ENCODE results near the gene DNM2.
"Not testable (repeated sequence)": the region's sequence is repeated elsewhere in the genome, so short reads cannot be mapped to it uniquely, and the experiment has no call there.

Gene DNM2

DNA sequence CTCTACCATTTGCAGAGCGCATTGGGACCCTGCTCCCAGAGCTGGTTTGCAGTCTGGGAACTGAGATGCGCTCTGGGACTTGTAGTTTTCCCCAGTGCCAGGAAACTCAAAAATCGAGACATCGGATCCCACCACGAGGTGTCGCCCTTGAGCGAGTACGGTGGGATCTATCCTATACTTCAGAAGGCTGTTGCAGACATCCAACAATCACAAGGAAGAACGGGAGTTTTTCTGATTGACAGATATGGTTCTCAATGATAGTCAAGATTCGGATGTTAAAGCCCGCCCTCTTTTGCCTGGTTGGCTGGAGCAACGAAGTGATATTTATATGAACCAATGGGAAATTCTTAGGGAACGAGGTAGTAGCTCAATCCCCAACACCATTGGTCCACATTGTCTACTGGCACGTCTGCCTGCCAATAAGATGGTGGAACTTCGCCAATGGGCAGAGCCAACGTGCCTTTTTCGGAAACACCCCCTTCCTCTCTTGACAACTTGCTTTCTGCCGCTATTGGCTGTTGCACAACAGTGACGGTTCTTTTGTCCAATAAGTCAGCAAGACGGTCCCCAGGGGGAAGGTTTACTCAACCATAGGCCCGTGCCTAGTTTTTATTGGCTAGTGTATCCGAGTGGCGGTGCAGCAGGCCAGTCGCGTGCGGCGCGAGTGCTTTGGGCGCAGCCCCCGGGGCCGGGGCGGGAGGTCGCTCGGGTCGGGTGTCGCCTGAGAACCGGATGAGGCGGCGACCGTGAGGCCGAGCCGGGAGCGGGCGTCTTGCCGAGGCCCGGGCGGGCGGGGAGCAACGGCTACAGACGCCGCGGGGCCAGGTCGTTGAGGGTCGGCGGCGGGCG, at the start of gene DNM2:
Gene DNM2, plus strand, starts transcription at position 724 of the 849 bp plus-strand sequence. CDS start 164 bp downstream, outside the sequence.
- in situ Hi-C loops (cut with MboI; ENCODE audit: low sequenced_read_pairs): loop anchor here (10.0 kb wide), 1 partner anchor 137 kb away; no protein-coding TSS in a partner anchor

DNA sequence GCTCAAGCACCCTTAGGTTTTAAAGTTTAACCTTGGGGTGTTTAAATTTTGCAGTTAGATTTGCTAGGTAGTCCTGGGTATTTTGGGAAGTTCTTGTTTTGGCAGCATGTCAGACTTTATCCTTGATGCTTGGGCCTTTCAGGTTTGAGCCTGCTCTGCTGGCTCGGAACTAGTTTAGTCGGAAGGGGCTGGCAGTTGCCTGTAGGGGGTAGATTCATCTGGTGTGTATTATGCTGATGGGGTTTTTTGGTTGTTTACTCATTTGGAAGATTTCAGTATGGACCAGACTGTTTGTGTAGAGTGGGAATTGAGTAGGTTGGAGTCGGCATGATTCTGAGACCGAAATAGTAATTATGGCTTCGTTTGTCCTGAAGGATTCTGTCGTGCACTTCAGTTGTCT, 48.6 kb upstream of the DNM2 start:
- in situ Hi-C loops (cut with MboI; ENCODE audit: low sequenced_read_pairs): no loop called here

DNA sequence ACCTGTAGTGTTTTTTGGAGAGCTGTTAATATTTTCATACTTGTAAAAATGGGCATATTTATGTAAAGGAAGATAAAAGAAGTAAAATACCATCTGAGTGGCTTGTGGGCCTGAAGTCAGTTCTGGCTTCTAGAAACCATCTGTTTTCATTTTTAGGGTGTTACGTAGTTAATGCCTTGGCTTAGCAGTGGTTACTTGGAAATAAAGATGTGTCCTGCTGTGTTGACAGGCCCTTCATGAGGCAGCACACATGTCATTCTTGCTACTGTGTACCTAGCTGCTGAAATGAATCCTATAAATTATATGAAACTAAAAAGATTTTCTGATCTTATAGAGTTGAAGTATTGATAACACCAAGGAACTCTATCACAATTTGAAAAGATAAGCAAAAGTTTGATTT, 47.7 kb upstream of the DNM2 start:
- in situ Hi-C loops (cut with MboI; ENCODE audit: low sequenced_read_pairs): no loop called here

DNA sequence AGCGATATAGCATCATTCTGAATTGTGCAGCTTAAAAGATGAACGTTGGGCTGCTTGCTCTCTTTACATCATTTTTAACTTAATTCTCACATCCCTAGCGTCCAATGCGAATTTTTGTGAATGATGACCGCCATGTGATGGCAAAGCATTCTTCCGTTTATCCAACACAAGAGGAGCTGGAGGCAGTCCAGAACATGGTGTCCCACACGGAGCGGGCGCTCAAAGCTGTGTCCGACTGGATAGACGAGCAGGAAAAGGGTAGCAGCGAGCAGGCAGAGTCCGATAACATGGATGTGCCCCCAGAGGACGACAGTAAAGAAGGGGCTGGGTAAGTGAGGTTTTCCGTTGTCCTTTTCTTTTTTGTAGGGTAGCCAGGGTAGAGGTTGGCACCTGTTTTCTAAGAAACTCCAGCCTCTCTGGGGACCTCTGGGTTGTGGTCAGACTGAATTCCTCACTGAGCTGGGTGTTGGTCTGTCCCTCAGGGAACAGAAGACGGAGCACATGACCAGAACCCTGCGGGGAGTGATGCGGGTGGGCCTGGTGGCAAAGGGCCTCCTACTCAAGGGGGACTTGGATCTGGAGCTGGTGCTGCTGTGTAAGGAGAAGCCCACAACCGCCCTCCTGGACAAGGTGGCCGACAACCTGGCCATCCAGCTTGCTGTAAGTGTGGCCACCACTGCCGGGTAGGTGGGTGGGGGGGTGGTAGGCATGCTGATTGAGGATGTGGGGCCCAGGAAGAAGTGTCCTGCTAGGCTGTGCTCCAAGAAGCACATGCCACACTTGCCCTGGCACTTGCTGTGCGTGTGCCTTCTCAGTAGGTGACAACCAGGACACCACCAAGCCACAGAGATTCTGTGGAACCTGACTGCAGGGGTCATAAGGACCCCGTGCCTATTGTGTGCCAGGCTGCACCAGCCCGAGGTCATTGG, 46.7 kb upstream of the DNM2 start:
- in situ Hi-C loops (cut with MboI; ENCODE audit: low sequenced_read_pairs): no loop called here

DNA sequence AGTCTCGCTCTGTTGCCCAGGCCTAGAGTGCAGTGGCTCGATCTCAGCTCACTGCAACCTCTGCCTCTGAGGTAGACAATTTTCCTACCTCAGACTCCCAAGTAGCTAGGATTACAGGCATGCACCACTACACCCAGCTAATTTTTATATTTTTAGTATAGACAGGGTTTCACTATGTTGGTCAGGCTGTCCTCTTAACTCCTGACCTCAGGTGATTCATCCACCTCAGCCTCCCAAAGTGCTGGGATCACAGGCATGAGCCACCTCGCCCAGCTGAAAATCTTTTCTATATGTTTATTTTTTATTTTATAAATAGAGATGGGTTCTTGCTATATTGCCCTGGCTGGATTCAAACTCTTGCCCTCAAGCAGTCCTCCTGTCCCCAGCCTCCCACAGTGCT, 46.0 kb upstream of the DNM2 start:
- in situ Hi-C loops (cut with MboI; ENCODE audit: low sequenced_read_pairs): not testable (repeated sequence)

DNA sequence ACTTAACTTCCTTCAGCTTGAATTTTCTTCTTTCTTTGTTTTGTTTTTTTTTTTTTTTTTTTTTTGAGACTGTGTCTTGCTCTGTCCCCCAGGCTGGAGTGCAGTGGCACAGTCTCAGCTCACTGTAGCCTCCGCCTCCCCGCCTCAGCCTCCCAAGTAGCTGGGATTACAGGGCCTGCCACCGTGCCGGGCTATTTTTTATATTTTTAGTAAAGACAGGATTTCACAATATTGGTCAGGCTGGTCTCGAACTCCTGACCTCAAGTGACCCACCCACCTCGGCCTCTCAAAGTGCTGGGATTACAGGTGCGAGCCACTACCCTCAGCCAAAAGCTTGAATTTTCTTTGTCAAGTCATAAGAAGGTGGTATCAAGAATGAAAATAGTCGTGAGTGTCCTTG, 42.7 kb upstream of the DNM2 start:
- in situ Hi-C loops (cut with MboI; ENCODE audit: low sequenced_read_pairs): not testable (repeated sequence)

DNA sequence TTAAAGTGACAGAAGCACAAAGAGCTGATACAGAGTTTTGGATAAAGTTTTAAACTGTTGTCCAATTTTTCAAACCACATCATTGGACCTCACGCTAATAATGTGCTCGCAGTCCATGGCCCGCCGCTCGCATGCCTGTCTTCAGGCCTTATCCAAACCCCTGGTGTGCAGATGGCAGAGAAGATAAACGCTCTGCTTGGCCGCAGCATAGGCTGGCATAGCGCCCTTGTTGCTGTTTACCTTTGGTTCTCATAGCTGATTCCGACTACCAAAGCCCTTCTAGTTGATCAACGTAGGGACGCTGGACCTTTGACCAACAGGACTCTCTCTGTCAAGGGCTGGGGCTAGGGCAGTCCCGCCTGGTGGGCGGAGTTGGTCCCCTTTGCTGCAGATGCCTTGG, 40.1 kb upstream of the DNM2 start:
- in situ Hi-C loops (cut with MboI; ENCODE audit: low sequenced_read_pairs): no loop called here

DNA sequence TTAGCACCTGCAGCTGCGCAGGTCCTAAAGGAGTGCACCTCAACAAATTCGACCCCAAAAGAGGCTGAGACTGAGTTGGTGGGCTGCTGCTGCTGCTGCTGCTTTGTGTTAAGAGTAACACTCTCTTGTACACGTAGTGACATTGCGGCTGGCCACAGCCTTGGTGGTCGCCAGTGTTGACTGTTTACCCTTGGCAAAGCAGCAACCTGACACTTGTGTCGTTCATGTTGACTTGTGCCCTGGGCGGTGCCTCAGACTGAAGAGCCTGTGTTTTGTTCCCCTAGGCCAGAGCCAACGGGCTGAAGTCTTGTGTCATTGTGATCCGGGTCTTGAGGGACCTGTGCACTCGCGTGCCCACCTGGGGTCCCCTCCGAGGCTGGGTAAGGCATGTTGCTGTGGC, 39.1 kb upstream of the DNM2 start:
- in situ Hi-C loops (cut with MboI; ENCODE audit: low sequenced_read_pairs): no loop called here

DNA sequence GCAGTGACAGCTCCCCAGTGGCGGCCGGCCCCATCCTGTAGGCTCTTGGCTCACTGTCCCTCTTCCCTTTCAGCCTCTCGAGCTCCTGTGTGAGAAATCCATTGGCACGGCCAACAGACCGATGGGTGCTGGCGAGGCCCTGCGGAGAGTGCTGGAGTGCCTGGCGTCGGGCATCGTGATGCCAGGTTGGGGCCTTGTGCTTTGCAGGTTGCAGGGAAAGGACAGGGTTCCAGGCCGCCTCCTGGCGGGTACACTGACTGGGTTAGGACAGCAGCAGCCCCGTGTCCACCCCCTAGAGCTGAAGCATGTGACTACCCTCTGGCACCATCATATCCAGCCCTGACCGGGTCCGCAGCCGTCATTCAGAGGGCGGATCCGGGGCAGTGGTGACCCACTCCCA, 38.1 kb upstream of the DNM2 start:
- in situ Hi-C loops (cut with MboI; ENCODE audit: low sequenced_read_pairs): no loop called here

DNA sequence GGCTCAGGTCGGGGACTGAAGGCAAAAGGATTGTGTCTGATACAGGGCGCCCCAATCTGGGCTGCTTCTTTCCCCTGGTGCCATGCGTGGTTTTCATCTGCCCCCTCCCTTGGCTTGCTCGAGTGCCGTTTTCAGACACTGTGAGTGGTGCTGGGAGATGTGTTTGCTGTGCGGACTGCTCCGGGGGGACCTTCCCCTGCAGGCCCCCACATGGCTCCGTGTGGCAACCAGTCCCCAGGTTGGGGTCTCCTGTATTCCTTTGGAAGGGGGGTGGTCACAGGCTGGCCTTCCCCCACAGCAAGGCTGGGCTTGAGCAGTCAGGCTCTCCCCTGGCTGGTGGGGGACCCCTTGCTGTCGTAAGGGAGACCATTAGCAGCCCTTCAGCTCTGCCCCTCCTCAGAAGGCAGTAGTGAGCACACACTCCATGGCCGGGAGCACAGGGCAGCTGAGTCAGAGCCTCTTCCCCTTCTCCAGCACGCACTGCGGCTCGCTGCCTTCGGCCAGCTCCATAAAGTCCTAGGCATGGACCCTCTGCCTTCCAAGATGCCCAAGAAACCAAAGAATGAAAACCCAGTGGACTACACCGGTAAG, 37.2 kb upstream of the DNM2 start:
- in situ Hi-C loops (cut with MboI; ENCODE audit: low sequenced_read_pairs): no loop called here

DNA sequence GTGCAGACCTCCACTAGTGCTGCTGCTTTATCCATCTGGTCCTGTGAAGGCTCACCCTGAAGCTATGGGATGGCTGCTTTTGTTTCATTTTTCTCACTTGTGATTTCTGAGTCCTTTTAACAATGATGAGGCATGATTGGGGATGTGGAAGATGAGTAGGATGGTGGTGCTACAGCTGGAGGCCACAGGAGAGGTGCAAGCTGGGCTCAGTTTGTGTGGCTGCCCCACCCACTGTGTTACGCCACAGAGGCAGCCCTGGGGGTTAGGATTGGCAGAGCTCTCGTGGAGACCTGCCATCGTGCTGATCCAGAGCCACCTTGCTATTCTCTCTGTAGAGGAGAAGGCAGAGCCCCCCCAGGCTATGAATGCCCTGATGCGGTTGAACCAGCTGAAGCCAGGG, 36.2 kb upstream of the DNM2 start:
- in situ Hi-C loops (cut with MboI; ENCODE audit: low sequenced_read_pairs): no loop called here

DNA sequence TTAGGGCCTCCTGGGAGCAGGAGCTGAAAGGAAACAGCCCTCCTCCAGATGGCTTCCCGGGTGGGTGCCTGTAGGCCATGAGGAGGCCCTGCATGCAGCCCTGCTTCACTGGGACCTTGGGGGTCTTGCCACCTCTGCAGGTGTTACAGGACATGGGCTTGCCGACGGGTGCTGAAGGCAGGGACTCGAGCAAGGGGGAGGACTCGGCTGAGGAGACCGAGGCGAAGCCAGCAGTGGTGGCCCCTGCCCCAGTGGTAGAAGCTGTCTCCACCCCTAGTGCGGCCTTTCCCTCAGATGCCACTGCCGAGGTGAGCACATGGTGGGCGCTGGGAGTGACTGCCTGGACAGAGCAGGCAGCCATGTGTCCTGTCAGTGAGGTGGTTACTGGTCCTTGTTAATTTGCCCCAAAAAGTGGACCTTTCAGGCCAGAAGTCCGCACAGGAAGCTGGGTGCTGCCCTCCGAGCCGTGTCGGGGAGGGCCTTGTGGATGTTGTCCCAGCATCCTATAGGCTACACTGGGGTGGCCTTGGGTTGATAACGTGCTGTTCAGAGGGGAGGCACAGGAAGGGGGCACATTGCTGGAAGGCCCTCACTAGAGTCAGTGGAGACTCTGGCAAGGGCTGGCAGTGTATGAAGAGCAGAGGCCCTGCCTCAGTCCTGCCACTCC, 35.3 kb upstream of the DNM2 start:
- in situ Hi-C loops (cut with MboI; ENCODE audit: low sequenced_read_pairs): no loop called here

DNA sequence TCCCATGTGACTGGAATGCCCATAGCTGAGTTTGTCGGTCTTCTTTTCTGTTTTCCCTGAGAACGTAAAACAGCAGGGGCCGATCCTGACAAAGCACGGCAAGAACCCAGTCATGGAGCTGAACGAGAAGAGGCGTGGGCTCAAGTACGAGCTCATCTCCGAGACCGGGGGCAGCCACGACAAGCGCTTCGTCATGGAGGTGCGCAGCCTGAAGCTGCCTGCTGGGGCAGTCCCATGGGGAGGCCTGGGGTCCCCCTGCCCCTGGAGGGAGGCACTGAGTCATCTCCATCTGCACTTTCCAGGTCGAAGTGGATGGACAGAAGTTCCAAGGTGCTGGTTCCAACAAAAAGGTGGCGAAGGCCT, 34.8 kb upstream of the DNM2 start:
- in situ Hi-C loops (cut with MboI; ENCODE audit: low sequenced_read_pairs): no loop called here

DNA sequence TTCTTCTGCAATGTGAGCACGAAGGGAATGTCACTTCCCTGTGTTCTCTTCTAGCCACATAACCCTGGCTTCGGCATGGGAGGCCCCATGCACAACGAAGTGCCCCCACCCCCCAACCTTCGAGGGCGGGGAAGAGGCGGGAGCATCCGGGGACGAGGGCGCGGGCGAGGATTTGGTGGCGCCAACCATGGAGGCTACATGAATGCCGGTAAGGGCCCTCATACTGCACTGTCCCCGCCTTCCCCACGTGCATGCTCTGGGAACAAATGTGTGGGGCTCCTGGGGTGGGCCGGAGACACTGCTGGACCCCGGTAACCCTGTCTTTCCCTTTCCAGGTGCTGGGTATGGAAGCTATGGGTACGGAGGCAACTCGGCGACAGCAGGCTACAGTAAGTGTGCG, 34.3 kb upstream of the DNM2 start:
- in situ Hi-C loops (cut with MboI; ENCODE audit: low sequenced_read_pairs): no loop called here

DNA sequence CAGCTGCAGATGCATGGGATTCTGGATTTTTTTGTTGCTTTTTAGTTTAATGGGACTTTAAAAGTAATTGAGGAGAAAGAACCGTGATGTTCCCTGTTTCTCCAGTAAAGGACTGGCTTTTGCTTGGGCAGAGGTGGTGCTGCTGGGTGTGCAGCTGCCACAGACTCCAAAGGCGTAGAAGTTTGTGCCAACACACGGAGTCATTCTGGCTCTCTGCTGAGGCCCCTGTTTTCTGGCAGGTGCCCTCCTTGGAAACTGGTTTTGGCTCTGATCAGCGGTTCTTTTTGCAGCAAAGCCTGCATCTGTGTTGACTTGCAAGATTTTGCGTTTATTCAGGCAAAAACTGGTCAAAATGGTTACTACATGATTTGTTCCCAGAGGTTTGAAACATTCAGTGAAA, 32.7 kb upstream of the DNM2 start:
- in situ Hi-C loops (cut with MboI; ENCODE audit: low sequenced_read_pairs): no loop called here

DNA sequence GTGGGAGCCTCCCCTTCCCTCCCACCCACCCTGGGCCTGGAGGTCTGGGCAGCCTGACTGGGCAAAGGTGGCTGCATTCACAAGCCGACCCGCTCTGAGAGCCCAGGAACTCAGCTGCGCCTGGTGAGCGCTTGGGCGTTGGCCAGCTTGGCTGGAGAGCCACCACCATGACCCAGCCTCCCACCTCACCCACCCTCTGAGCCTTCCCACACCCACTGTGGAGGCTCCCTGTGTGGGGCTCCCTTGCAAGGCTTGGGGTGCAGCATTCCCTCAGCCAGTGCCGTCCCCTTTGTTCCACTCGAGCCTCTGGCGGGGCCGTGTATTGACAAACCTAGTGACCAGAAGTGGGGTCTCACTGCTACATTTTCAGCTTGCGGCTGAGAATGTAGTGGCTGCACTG, 31.7 kb upstream of the DNM2 start:
- in situ Hi-C loops (cut with MboI; ENCODE audit: low sequenced_read_pairs): no loop called here

DNA sequence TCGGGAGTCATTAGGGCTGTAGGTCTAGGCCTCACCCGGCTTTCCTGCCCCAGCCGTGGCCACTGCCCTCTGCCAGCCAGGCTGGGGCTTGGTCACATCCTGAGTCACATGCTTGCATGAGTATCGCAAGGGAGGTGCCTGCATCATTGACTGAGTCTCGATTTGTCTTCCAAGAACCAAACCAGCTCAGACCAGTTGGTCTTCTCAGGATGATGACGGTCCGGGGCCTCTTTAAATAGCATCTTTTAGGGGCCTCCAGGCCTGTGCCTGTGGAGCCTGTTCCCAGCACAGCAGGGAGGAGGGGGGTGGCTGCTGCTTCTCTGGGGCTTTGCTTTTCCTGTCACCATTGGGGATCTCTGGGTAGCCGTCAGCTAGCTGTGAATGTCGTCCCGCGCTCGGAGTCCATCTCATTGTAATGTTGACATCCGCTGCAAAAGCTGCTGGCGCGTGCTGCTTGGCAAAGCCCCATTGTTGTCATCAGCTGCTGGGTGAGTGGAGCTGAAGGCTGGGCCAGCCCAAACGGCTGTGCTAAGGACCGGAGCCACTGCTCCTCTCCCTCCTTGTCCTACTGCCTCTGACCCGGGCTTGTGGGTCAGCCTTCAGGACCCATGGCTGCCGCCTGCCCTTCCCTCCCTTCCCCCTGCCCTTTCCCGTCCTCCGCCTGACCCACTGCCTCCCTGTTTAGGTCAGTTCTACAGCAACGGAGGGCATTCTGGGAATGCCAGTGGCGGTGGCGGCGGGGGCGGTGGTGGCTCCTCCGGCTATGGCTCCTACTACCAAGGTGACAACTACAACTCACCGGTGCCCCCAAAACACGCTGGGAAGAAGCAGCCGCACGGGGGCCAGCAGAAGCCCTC, 31.0 kb upstream of the DNM2 start:
- in situ Hi-C loops (cut with MboI; ENCODE audit: low sequenced_read_pairs): no loop called here

DNA sequence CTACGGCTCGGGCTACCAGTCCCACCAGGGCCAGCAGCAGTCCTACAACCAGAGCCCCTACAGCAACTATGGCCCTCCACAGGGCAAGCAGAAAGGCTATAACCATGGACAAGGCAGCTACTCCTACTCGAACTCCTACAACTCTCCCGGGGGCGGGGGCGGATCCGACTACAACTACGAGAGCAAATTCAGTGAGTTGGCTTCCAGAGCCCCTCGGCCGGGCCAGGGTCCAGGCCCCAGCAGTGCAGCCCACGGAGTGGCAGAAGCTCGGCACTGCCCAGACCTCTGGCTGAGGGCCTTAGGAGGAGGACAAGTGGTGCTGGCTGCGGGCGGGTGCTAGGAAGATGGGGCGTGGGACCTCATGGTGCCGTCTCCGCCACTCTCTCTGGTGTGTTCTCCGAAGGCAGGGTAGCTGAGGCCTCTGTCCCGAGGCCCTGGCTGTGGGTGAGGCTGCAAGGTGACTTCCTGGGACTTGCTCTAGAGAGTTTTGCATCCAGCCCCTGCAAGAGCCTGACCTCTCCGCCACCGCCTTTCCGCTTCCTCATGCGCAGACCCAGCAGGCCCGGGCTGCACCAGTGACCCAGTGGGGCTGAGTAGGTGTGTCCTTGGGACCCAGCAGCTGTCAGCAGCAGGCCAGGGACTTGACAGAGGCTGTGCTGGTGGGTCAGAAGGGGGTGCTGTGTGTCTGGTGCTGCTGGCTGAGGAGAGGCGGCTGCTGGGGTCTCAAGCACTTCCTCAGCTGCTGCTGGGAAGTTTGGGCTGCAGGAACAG, 30.2 kb upstream of the DNM2 start:
- in situ Hi-C loops (cut with MboI; ENCODE audit: low sequenced_read_pairs): no loop called here

DNA sequence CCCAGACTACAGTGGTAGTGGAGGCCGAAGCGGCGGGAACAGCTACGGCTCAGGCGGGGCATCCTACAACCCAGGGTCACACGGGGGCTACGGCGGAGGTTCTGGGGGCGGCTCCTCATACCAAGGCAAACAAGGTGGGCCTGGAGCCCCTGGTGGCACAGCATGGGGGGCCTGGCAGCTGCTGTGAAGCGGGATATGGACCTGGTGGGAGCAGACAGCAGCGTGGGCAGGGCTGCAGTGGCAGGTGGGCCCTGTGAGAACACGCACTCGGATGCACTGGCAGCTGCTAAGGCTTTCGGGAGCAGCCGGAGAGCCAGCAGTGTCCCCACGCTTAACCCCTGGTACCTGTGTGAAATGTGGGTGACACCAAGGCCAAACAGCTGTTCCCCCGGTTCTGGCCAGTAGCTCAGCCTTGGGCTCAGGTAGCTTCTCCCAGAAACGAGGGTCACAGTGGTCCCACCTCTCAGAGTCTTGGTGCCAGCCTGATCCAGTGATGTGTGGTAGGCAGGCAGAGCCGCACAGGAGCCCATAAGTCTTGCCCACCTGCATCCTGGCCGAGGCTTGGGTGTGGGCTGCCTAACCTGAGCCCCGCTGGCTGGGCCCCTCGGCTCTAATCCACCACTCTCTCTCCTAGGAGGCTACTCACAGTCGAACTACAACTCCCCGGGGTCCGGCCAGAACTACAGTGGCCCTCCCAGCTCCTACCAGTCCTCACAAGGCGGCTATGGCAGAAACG, 29.2 kb upstream of the DNM2 start:
- in situ Hi-C loops (cut with MboI; ENCODE audit: low sequenced_read_pairs): no loop called here

Data from HL-60/S4 (cell line).